SIG-M5 (cell line): ENCODE measurements around the gene SIRT1.
"Not testable (repeated sequence)": the region's sequence is repeated elsewhere in the genome, so short reads cannot be mapped to it uniquely, and the experiment has no call there.

Experiments used
- DNase-seq: peaks from one replicate; lab custom pipeline; 2025; lab: John Stamatoyannopoulos, UW

The SIRT1 gene

GRCh38 chr10:67884313-67884841 is at the start of gene SIRT1:
SIRT1 (plus strand) TSS chr10:67884656; CDS start chr10:67884722, 66 bp downstream.
- DNase-seq = no peak

- DNase-seq = not testable (repeated sequence)
Observed at GRCh38 chr10:67835541-67836394, 48.7 kb upstream of the SIRT1 start.

DNA sequence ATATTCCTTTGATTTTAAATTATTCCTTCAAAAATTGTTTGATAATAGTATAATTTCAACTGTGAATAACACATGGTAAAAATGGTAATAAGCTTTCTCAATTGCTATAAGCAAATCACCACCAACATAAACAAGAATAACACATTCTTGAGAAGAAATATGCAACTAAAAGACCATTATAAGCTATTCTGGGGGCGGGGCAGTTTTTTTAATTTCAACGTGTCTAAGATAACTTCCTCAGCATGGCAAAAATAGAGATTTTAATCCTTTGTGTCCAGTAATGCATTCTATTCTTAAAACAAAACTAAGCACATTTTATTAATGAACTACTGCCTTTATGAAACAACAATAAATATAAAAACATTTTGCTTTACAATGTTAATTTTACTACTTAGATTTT is 48.0 kb upstream of the SIRT1 start:
- no peak for DNase-seq

DNA sequence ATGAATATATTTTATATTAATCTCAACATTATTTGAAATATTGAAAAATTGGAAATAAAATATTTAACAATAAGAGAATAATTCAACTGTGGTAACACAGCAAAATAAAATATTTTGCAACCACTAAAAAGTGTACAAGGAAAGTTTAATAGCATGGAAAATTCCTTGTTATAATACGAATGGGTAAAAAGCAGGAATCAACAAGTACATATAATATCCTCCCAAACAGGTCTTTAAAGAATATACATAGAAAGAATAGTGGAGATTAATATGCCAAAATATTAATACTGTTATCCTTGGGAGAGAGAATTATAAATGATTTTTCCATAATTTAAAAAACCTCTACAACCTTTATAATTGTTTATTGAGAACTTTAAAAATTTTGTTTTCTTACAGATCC is 47.5 kb upstream of the SIRT1 start:
- no peak for DNase-seq

- peak; percentile 85 for DNase-seq
Observed at GRCh38 chr10:67837541-67838314, 46.7 kb upstream of the SIRT1 start, which contains the start of gene DNAJC12. DNAJC12 (minus strand) TSS chr10:67838188; CDS start chr10:67838011, 177 bp downstream.

- DNase-seq = not testable (repeated sequence)
Observed at GRCh38 chr10:67839511-67839910, 44.9 kb upstream of the SIRT1 start.

GRCh38 chr10:67839951-67840350 is 44.5 kb upstream of the SIRT1 start:
- DNase-seq = no peak

DNA sequence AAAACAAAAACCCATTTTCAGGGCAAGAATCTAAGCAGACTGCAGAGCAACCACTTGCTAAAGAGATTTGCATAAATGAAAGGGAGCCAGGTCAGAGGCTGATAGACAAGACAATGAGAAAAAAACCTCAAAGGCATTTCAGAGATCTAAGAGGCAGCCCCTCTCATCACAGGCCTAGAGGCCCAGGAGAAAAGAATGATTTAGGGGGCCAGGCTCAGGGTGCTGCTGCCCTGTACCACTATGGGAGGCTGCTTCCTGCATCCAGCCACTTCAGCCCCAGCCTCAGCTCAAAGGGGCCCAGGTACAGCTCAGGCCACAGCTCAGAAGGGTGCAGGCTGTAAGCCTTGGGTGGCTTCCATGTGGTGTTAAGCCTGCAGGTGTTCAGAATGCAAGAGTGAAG is 42.7 kb upstream of the SIRT1 start:
- DNase-seq = no peak

DNA sequence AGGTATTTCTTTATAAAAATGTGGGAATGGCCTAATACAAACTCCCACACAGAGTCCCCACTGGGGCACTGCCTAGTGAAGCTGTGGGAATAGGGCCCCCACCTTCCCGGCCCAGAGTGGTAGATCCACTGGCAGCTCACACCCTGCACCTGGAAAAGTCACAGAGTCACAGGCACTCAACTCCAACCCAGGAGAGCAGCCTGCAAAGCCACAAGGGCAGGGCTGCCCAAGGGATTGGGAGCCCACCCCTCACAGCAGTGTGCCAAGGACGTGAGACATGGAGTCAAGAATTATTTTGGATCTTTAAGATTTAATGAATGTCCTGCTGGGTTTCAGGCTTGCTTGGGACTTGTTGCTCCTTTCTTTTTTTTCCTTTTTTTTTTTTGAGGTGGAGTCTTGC is 41.2 kb upstream of the SIRT1 start:
- no peak for DNase-seq

- DNase-seq = peak; percentile 27
Observed at GRCh38 chr10:67849331-67850011, 35.0 kb upstream of the SIRT1 start.

DNA sequence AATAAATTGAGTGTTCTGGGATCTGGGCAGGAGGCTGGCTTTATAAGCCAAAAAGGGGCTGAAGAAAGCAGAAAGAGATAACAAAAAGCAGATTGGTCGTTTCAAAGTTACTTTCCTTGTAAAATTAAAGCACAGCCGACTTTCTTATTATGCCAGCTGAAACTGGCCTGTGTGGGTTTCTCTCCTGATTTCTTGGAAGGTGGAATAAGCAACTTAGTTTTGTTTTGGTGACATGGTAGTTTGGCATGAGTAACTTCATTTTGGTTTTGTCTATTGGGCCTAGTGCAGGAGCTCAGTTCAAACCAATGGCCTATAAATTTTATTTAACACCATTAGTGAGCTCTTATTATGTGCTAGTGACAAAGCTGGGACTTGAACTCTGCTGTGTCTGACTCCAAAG is 33.3 kb upstream of the SIRT1 start:
- no peak for DNase-seq

DNA sequence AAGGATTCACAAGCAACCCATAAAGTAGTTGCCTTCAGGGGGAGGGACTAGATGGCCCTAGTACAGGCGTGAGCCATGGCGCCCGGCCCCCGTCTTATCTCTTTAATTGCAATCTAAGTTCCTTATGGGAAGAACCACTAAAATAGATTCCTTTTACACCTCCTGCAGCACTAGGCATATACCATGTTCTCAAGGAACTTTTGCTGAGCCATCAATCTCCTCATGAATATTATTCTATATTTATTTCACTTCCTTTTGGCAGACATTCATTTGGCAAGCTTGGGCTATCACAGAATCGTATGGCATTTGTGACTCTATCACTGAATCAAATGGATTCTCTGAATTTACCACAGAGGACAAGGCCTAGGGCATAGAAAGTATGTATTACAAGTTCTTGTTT is 31.7 kb upstream of the SIRT1 start:
- DNase-seq = no peak

DNA sequence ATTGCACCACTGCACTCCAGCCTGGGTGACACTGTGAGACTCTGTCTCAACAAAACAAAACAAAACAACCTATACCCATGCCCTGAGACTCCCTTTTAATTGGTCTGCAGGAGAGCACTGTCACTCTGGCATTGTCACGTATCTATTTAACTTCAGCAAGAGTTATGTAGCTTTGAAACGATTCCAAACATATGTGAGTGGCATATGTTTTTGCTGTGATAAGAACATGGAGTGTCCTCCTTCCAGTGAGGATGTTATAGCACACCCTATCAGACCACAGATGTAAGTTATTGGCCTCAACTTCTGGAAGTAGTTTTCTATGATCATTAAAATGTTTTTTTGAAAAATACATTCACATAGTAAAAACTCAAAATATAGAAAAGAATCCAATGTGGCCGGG is 30.9 kb upstream of the SIRT1 start:
- DNase-seq = no peak

DNA sequence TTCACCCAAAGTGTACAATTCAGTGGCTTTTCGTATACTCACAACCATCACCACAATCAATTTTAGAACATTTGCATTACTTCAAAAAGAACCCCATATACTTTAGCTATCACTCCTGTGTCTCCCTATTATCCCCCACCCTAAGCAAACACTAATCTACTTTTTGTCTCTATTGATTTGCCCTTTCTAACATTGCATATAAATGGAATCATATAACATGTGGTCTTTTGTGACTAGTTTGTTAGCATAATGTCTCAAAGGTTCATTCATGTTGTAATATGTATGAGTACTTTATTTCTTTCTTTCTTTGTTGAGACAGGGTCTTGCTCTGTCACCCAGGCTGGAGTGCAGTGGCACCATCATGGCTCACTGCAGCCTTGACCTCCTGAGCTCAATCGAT is 25.5 kb upstream of the SIRT1 start:
- no peak for DNase-seq

DNA sequence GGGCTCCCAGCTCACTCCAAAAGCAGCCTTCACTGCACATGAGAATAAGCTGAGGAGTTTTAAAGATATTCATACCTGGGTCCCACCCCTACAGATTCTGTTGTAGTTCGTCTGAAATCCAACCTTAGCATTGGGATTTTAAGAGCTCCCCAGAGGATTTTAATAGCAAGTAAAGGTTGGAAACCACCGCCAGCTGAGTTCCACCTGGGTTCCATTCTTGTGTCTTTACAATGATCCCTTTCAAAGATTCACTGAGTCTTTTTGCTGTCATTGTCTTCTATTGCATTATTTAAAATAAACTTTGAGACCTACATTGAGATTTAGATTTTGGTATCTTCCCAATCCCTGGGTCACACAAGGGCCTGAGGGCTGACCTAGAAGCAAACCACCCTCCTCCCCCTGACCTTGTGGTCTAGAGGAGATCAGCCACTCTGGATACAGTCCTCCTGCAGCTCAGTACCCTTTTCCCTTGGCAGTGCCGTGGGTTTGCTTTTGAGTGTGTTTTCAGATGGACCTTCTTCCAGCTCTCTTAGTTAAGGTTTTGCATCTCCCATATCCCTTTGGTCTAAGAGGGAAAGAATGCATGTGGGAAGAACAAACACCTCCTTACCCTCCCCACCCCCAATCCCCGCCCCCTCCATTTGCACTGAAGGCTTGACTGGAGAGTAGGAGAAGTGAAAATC is 22.6 kb upstream of the SIRT1 start:
- no peak for DNase-seq

DNA sequence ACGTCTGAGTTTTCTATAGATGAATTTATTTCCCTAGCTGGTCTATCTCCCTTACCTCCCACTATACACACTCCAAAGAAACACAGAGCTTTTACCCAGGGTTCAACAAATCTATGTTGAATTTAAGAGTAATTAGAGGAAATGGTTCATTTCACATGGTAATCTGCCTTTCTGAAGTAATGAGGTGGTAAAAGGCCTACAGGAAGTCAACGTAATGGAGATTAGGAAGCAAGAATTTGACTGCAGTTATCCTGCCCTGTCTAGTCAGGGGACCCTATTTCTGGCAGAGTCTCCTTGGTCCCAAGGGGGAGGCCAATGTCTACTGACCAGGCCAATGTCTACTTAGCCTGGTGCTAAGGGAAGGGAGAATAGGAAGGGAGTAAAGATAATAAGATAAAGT is 21.4 kb upstream of the SIRT1 start:
- no peak for DNase-seq

GRCh38 chr10:67864607-67865371 is 19.7 kb upstream of the SIRT1 start:
- peak; percentile 3 for DNase-seq

DNA sequence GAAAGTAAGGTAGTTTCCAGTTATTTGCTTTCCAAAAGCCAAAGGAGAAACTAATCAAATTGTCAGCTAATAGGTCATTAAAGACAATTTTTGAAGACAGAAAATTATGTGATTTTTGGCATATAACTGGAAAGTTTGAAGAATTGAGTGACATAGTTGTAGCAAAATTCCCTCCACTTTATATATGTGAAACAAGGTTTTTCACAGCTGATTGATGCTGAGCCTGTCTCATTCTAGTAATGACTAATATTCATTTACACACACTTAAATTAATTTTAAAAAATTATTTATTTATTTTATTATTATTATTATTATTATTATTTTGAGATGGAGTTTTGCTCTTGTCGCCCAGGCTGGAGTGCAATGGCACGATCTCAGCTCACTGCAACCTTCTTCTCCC is 16.3 kb upstream of the SIRT1 start:
- no peak for DNase-seq

DNA sequence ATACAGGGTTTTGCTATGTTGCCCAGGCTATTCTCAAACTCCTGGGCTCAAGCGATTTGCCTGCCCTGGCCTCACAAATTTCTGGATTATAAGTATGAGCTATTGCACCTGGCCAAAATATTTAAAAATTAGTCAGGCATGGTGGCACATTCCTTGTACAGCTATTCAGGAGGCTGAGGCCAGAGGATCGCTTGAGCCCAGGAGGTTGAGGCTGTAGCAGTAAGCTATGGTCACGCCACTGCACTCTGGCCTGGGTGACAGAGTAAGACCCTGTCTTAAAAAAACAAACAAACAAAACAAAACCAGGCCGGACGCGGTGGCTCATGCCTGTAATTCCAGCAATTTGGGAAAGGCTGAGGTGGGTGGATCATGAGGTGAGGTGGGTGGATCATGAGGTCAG is 14.5 kb upstream of the SIRT1 start:
- no peak for DNase-seq

DNA sequence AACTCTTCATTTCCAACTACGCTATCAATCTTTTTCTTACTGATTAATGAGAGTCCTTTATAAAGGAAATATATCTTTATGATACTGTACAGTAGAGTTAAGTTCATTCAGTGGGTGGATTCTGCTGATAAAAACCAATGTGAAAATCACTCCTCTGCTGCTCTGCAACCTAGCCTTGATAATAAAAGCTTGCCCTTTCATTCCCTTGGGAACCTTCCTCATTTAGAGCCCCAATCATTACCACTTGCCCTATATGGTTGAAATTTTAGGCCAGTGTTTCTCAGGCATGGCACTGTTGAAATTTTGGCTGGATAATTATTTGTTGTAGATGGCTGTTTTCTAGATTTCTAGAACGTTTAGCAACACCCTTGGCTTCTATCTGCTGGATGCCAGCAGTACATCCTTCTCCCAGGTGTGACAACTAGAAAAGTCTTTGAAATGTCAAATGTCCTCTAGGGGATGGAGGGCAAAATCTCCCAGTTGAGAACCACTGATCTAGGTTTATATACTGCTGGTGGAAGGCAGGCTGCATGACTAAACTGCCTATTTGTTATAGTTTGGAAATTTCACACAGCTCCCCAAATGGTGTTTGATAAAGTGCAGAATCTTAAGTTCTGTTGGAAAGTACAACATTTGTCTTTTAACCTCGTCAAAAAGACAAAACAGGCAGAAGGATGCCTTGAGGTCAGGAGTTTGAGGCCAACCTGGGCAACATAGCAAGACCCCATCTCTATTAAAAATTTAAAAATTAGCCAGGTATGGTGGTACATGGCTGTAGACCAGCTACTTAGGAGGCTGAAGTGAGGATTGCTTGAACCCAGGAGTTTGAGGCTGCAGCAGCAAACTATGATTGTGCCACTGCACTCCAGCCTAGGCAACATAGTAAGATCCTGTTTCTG is 8.9 kb upstream of the SIRT1 start:
- DNase-seq = no peak
